Measurements from ENCODE around the gene ERBB4. TPM values are rescaled to one million over a fixed set of nuclear protein-coding genes. Genes with fewer than 3 reads are reported as not detected.

The ERBB4 gene
- total RNA-seq, 1 experiment from 2014 or later = 0.15 TPM

- BruUV-seq (replicated peaks) = no TSS peak
- CTCF ChIA-PET = no interaction called here
These were observed 501.5 kb downstream of the ERBB4 start for GRCh38 chr2:212037062-212037461.

GRCh38 chr2:212034841-212035585, 503.6 kb downstream of the ERBB4 start:
- TF ChIP-seq POLR2AphosphoS5 (IDR thresholded peaks at IDR 0.05; ENCODE audit: low read depth, low read length) (no peak), REST (IDR thresholded peaks at IDR 0.05; ENCODE audit: insufficient read depth in 1 of 2, low read depth in 2 of 2, low read length in 1 of 2) (no peak)
- Histone ChIP-seq H3K9me3 (ENCODE audit: control insufficient read depth, insufficient read depth, low read depth, low read length) (no peaks in the 10 kb centered on the region), H3K27ac (ENCODE audit: low read length) (no peak overlapping the region), H3K36me3 (ENCODE audit: control insufficient read depth, insufficient read depth, low read length) (no peaks in the 10 kb centered on the region), H3K27me3 (ENCODE audit: control insufficient read depth, insufficient read depth, low read length) (no peaks in the 10 kb centered on the region), H3K4me1 (ENCODE audit: control insufficient read depth, insufficient read depth, low read length) (no peaks in the 10 kb centered on the region), H3K4me3 (ENCODE audit: low read depth in 2 of 2, low read length in 2 of 2) (no peak overlapping the region)
- intact Hi-C loops (cut with micrococcal nuclease; ENCODE audit: unreplicated experiment) = no loop called here
- ChIA-PET POLR2A (no interaction called here), CTCF (no interaction called here)
- BruUV-seq (replicated peaks) = no TSS peak
- in situ Hi-C loops (cut with HindIII; ENCODE audit: low pct_unique_long_range_greater_than_20kb, low sequenced_read_pairs) = no loop called here
- no peak for ATAC-seq
- DNase-seq (ENCODE audit: low read depth, low spot score) = no peak

More at GRCh38 chr2:212037062-212037461, 501.5 kb downstream of the ERBB4 start:
- no peaks in the 10 kb centered on the region for H3K4me1 ChIP-seq (ENCODE audit: control insufficient read depth, insufficient read depth, low read length)
- no peak for TF ChIP-seq REST (IDR thresholded peaks at IDR 0.05; ENCODE audit: insufficient read depth in 1 of 2, low read depth in 2 of 2, low read length in 1 of 2)
- TF ChIP-seq POLR2AphosphoS5 (IDR thresholded peaks at IDR 0.05; ENCODE audit: low read depth, low read length) = no peak
- no peak for TF ChIP-seq CTCF (IDR thresholded peaks at IDR 0.05)
- no peak for TF ChIP-seq TCF7L2 (IDR thresholded peaks at IDR 0.05; ENCODE audit: low read depth, low read length)
- no peak for TF ChIP-seq SIN3A (IDR thresholded peaks at IDR 0.05; ENCODE audit: borderline replicate concordance, insufficient read depth, low read depth, low read length)
- no peaks in the 10 kb centered on the region for H3K36me3 ChIP-seq (ENCODE audit: control insufficient read depth, insufficient read depth, low read length)
- DNase-seq (ENCODE audit: low read depth, low spot score) (no peak), ATAC-seq (no peak)
- H3K9me3 ChIP-seq (ENCODE audit: control insufficient read depth, insufficient read depth, low read depth, low read length) = no peaks in the 10 kb centered on the region
- no peak overlapping the region for H3K27ac ChIP-seq (ENCODE audit: low read length)
- in situ Hi-C loops (cut with HindIII; ENCODE audit: low pct_unique_long_range_greater_than_20kb, low sequenced_read_pairs) = no loop called here
- intact Hi-C loops (cut with micrococcal nuclease; ENCODE audit: unreplicated experiment) = no loop called here
- H3K27me3 ChIP-seq (ENCODE audit: control insufficient read depth, insufficient read depth, low read length) = no peaks in the 10 kb centered on the region
- POLR2A ChIA-PET = no interaction called here
- H3K4me3 ChIP-seq (ENCODE audit: low read depth in 2 of 2, low read length in 2 of 2) = no peak overlapping the region
